SK-N-SH treated with all-trans-retinoic acid at 6 μM for 48 hours (cell line): ENCODE data around the gene SLC7A8.

Experiments used
- ATAC-seq: fragments of 200-7000 bp; cut with Tn5 transposase; 3 replicates; pipeline ENCODE4 v1.9.1; 2020; ENCODE audit warnings: mild to moderate bottlenecking, moderate library complexity
- ARNTL ChIP-seq: fragments of 450-650 bp; formaldehyde crosslinking; IDR thresholded peaks from 2 replicates; pipeline ENCODE4 v1.5.0; 2020; ENCODE audit warnings: low read depth, mild to moderate bottlenecking, moderate library complexity, borderline replicate concordance
- BACH2 ChIP-seq: fragments of 250-450 bp; sonication (Bioruptor Pico); IDR thresholded peaks from 2 replicates; pipeline ENCODE4 v1.9.0; 2021; ENCODE audit warnings: mild to moderate bottlenecking, borderline replicate concordance
- CREB5 ChIP-seq: fragments of 250-450 bp; sonication (Bioruptor Pico); IDR thresholded peaks from 2 replicates; pipeline ENCODE4 v1.5.1; 2020; ENCODE audit warnings: low read depth, mild to moderate bottlenecking, moderate library complexity
- CSDC2 ChIP-seq: fragments of 250-450 bp; sonication (Bioruptor Pico); IDR thresholded peaks from 2 replicates; pipeline ENCODE4 v1.5.0; 2020; ENCODE audit warnings: mild to moderate bottlenecking, moderate library complexity
- CSRNP3 ChIP-seq: fragments of 250-450 bp; sonication (Bioruptor Pico); IDR thresholded peaks from 2 replicates; pipeline ENCODE4 v1.5.1; 2021; ENCODE audit warnings: mild to moderate bottlenecking, moderate library complexity
- ESRRG ChIP-seq: fragments of 250-450 bp; sonication (Bioruptor Pico); IDR thresholded peaks from 2 replicates; pipeline ENCODE4 v1.6.1; 2021; ENCODE audit warnings: mild to moderate bottlenecking
- GLIS3 ChIP-seq: fragments of 250-450 bp; sonication (Bioruptor Pico); IDR thresholded peaks from 2 replicates; pipeline ENCODE4 v1.5.0; 2020; ENCODE audit warnings: mild to moderate bottlenecking, moderate library complexity
- ISL1 ChIP-seq: fragments of 250-450 bp; sonication (Bioruptor Pico); IDR thresholded peaks from 2 replicates; pipeline ENCODE4 v2.1.2; 2022; ENCODE audit warnings: mild to moderate bottlenecking, moderate library complexity
- OSR1 ChIP-seq: fragments of 250-450 bp; sonication (Bioruptor Pico); IDR thresholded peaks from 2 replicates; pipeline ENCODE4 v1.8.0; 2022; ENCODE audit warnings: moderate library complexity, mild to moderate bottlenecking, inconsistent platforms
- PATZ1 ChIP-seq: fragments of 250-450 bp; sonication (Bioruptor Pico); IDR thresholded peaks from 2 replicates; pipeline ENCODE4 v1.8.0; 2020; ENCODE audit warnings: mild to moderate bottlenecking, moderate library complexity, borderline replicate concordance
- RARB ChIP-seq: fragments of 250-450 bp; sonication (Bioruptor Pico); IDR thresholded peaks from 2 replicates; pipeline ENCODE4 v1.8.0; 2021; ENCODE audit warnings: mild to moderate bottlenecking, moderate library complexity
- SNAI2 ChIP-seq: fragments of 250-450 bp; sonication (Bioruptor Pico); IDR thresholded peaks from 2 replicates; pipeline ENCODE4 v1.5.0; 2020; ENCODE audit warnings: mild to moderate bottlenecking, moderate library complexity
- TCF4 ChIP-seq: fragments of 250-450 bp; sonication (Bioruptor Pico); IDR thresholded peaks from 2 replicates; pipeline ENCODE4 v1.8.0; 2021; ENCODE audit warnings: mild to moderate bottlenecking, moderate library complexity, borderline replicate concordance
- TOX ChIP-seq: fragments of 250-450 bp; sonication (Bioruptor Pico); IDR thresholded peaks from 2 replicates; pipeline ENCODE4 v1.8.0; 2021; ENCODE audit warnings: mild to moderate bottlenecking, moderate library complexity, borderline replicate concordance
- TSHZ2 ChIP-seq: fragments of 250-450 bp; sonication (Bioruptor Pico); IDR thresholded peaks from 2 replicates; pipeline ENCODE4 v1.5.0; 2020; ENCODE audit warnings: mild to moderate bottlenecking, moderate library complexity
- ZC3H10 ChIP-seq: fragments of 250-450 bp; sonication (Bioruptor Pico); IDR thresholded peaks from 2 replicates; pipeline ENCODE4 v1.5.1; 2021; ENCODE audit warnings: mild to moderate bottlenecking, moderate library complexity
- ZFP3 ChIP-seq: fragments of 250-450 bp; sonication (Bioruptor Pico); IDR thresholded peaks from 2 replicates; pipeline ENCODE4 v1.5.0; 2020; ENCODE audit warnings: mild to moderate bottlenecking, moderate library complexity
- ZFP30 ChIP-seq: fragments of 450-650 bp; formaldehyde crosslinking; IDR thresholded peaks from 2 replicates; pipeline ENCODE4 v1.5.0; 2022; ENCODE audit warnings: mild to moderate bottlenecking, moderate library complexity
- ZNF565 ChIP-seq: fragments of 450-650 bp; formaldehyde crosslinking; conservative IDR thresholded peaks from 2 replicates; pipeline ENCODE4 v1.5.0; 2020; ENCODE audit warnings: low read depth, mild to moderate bottlenecking, moderate library complexity
- ZNF70 ChIP-seq: fragments of 450-650 bp; formaldehyde crosslinking; IDR thresholded peaks from 2 replicates; pipeline ENCODE4 v1.5.0; 2020; ENCODE audit warnings: mild to moderate bottlenecking, moderate library complexity
- ZNF8 ChIP-seq: fragments of 450-650 bp; formaldehyde crosslinking; IDR thresholded peaks from 2 replicates; pipeline ENCODE4 v1.5.0; 2020; ENCODE audit warnings: mild to moderate bottlenecking, moderate library complexity

SLC7A8 gene

GRCh38 chr14:23164250-23164649, 19.2 kb downstream of the SLC7A8 start:
- no peak for ATAC-seq
- TF ChIP-seq ESRRG: no peak
- no peak for TF ChIP-seq CREB5 (CRISPR knock-in tag)
- no peak for TF ChIP-seq BACH2
- TF ChIP-seq ZNF8 (CRISPR knock-in tag): no peak
- no peak for TF ChIP-seq OSR1 (CRISPR knock-in tag)
- TF ChIP-seq ZFP30 (CRISPR knock-in tag): no peak
- no peak for TF ChIP-seq ZNF565 (CRISPR knock-in tag)
- no peak for TF ChIP-seq SNAI2
- no peak for TF ChIP-seq TSHZ2 (CRISPR knock-in tag)
- TF ChIP-seq ZNF70 (CRISPR knock-in tag): no peak

GRCh38 chr14:23163830-23164229, 19.6 kb downstream of the SLC7A8 start:
- TF ChIP-seq CSRNP3: no peak
- TF ChIP-seq CREB5 (CRISPR knock-in tag): no peak
- TF ChIP-seq ISL1 (CRISPR knock-in tag): no peak
- no peak for TF ChIP-seq ZFP3 (CRISPR knock-in tag)
- no peak for TF ChIP-seq OSR1 (CRISPR knock-in tag)
- TF ChIP-seq RARB (CRISPR knock-in tag): no peak
- no peak for TF ChIP-seq BACH2
- no peak for TF ChIP-seq ZNF70 (CRISPR knock-in tag)
- no peak for TF ChIP-seq ESRRG
- no peak for TF ChIP-seq CSDC2
- TF ChIP-seq GLIS3 (CRISPR knock-in tag): no peak
- TF ChIP-seq TOX: no peak
- no peak for TF ChIP-seq ARNTL (CRISPR knock-in tag)
- no peak for TF ChIP-seq ZC3H10 (CRISPR knock-in tag)
- no peak for TF ChIP-seq ZNF8 (CRISPR knock-in tag)
- TF ChIP-seq PATZ1: no peak
- TF ChIP-seq SNAI2: no peak
- TF ChIP-seq ZFP30 (CRISPR knock-in tag): no peak
- TF ChIP-seq TSHZ2 (CRISPR knock-in tag): no peak
- no peak for TF ChIP-seq TCF4 (CRISPR knock-in tag)
- ATAC-seq: no peak
